Mucosa of descending colon (tissue), 3 donors: ENCODE data around the gene PLD1. TPM values are rescaled to one million over a fixed set of nuclear protein-coding genes. Genes with fewer than 3 reads are reported as not detected.
"Not testable (repeated sequence)": the region's sequence is repeated elsewhere in the genome, so short reads cannot be mapped to it uniquely, and the experiment has no call there.

Source experiments
- ATAC-seq: fragments of 200-7000 bp; cut with Tn5 transposase; one replicate; pipeline ENCODE4 v1.9.1; 2020; ENCODE audit warnings: mild to moderate bottlenecking, moderate library complexity
- DNase-seq, 3 donors: peaks; one replicate each; pipeline ENCODE4 v3.0.0-alpha.2; 2020
- H3K36me3 ChIP-seq: fragments of 200-600 bp; one replicate; pipeline ENCODE4 v1.8.0; 2021; ENCODE audit warnings: low read depth, mild to moderate bottlenecking
- H3K4me1 ChIP-seq: fragments of 200-600 bp; one replicate; pipeline ENCODE4 v1.8.0; 2021; ENCODE audit warnings: low read depth, mild to moderate bottlenecking
- H3K4me3 ChIP-seq: fragments of 200-600 bp; one replicate; pipeline ENCODE4 v1.8.0; 2021; ENCODE audit warnings: mild to moderate bottlenecking
- H3K9me3 ChIP-seq: fragments of 200-600 bp; one replicate; pipeline ENCODE4 v1.8.0; 2021; ENCODE audit warnings: mild to moderate bottlenecking
- intact Hi-C, 2 donors: fragments of 100-400 bp; cut with DNase I in 1 of 2; cut with micrococcal nuclease in 1 of 2; formaldehyde crosslinking; loops; one replicate each; pipeline versions ENCODE4 v1.11.0 to v1.11.1; 2022; cut with DNase I, micrococcal nuclease
- total RNA-seq, 3 donors: library from RNA; stranded (reverse); fragmentation: NEBNext Ultra II Directional in 2 of 3; extraction: Animal tissue kit (Norgen Biotek cat#: 25700) in 2 of 3; gene quantifications; one replicate each; pipeline versions ENCODE4 v1.2.1 to v1.2.4, GENCODE V29; 2021 to 2023
- TF ChIP-seq, protein P1 (sequence below): fragments of 200-600 bp; IDR thresholded peaks from one replicate; pipeline ENCODE4 v1.8.0; 2022; ENCODE audit warnings: antibody characterized with exemption, mild to moderate bottlenecking
- donor health status: DM: no; HTN: no; CAD: no; lungs with moderate emphysema.
- donor health status: DM: no; HTN: no; CAD: no.
- donor health status: DM: no; HTN: yes; CAD: no.

The PLD1 gene
- total RNA-seq, 3 donors from 2014 or later = 46.6 to 105 (median 65.1) TPM

DNA sequence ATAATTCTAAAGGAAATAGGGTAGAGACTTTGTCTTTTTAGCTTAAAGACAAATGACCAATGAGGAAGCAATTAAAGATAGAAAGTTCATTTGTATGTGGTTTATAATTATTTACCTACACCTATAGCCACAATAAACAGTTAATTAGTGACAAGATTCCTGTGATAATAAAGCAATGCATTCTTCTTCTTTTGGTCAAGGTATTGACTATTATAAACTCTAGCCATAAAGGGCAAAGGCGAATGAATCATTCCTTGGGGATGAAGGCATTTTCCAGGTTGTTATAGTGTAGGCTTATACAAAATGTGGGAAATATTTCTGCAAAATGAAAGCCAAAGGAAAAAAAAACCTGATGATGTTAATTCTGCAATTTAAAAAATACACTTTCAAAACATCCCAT is 115.4 kb downstream of the PLD1 start:
- ATAC-seq = peak; percentile 94

DNA sequence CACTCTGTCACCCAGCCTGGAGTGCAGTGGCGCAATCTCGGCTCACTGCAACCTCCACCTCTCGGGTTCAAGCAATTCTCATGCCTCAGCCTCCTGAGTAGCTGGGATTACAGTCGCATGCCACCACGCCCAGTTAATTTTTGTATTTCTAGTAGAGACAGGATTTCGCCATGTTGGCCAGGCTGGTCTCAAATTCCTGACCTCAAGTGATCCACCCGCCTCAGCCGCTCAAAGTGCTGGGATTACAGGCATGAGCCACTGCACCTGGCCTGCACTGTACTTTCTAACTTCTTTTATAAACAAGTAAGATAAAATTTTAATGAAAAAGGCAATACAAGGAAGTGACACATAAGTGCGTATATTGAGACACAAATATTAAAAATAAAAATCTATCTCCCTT is 117.7 kb downstream of the PLD1 start:
- intact Hi-C loops, H3K4me3 ChIP-seq, ATAC-seq, DNase-seq, H3K9me3 ChIP-seq, H3K36me3 ChIP-seq: not testable (repeated sequence)
- peaks cover 15% of the 10 kb centered on the region for H3K4me1 ChIP-seq

More for the DNA sequence above, 115.4 kb downstream of the PLD1 start:
- H3K9me3 ChIP-seq = no peaks in the 10 kb centered on the region
- no peak overlapping the region for H3K4me3 ChIP-seq
- no peak for DNase-seq
- intact Hi-C loops = no loop called here
- TF ChIP-seq, protein P1, sequence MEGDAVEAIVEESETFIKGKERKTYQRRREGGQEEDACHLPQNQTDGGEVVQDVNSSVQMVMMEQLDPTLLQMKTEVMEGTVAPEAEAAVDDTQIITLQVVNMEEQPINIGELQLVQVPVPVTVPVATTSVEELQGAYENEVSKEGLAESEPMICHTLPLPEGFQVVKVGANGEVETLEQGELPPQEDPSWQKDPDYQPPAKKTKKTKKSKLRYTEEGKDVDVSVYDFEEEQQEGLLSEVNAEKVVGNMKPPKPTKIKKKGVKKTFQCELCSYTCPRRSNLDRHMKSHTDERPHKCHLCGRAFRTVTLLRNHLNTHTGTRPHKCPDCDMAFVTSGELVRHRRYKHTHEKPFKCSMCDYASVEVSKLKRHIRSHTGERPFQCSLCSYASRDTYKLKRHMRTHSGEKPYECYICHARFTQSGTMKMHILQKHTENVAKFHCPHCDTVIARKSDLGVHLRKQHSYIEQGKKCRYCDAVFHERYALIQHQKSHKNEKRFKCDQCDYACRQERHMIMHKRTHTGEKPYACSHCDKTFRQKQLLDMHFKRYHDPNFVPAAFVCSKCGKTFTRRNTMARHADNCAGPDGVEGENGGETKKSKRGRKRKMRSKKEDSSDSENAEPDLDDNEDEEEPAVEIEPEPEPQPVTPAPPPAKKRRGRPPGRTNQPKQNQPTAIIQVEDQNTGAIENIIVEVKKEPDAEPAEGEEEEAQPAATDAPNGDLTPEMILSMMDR = no peak
- peaks cover 15% of the 10 kb centered on the region for H3K4me1 ChIP-seq
- no peaks in the 10 kb centered on the region for H3K36me3 ChIP-seq

DNA sequence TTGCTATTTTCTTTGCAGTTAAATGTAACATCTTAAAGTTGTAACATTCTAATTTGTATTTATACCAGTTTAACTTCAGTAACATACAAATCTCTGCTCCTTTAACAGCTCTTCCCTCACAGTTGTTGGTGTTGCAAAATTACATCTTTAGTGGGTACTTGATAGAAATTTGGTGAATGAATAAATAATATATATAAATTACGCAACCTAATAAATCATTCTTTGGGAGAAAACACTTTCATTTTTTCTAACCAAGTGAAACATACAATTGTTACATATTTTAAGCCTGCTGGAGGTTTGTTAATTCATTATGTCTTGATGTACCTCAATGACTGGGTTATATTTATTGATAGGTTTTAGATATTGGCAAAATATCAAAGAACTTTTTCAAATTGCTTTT is 118.8 kb downstream of the PLD1 start:
- ATAC-seq = no peak
- Histone ChIP-seq H3K36me3 (no peaks in the 10 kb centered on the region), H3K4me3 (no peak overlapping the region), H3K9me3 (no peaks in the 10 kb centered on the region), H3K4me1 (peaks cover 13% of the 10 kb centered on the region)
- intact Hi-C loops = no loop called here
- no peak for DNase-seq
- TF ChIP-seq, protein P1 = no peak

DNA sequence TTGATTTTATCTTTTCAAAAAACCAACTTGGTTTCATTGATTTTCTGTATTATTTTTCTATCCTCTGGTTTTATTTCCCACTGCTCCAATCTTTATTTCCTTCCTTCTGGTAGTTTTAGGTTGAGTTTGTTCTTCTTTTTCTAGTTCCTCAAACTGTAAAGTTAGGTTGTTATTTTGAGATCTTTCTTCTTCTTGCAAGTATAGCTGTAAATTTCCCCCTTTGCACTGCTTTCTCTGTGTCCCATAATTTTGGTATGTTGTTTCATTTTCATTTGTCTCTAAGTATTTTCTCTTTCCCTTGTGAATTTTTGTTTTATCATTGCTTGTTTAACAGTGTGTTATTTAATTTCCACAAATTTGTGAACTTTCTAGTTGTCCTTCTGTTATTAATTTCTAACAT is 120.0 kb downstream of the PLD1 start:
- DNase-seq = no peak

DNA sequence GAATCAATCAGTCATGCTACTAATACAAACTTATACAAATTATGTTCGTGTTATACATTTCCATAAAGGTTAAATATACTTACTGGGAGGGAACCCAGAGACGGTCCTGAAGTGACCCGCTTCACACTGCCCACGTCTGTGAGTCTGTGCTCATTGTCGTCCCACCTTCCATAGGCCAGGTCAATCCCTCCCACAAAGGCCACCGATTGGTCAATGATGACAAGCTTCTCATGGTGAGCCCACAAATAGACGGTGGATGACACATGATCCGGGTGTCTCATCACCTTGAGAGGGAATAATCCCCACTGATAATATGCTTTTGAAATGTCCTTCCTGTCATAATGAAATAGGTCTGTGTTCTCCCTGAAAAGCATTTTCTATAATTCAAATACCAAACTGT is 121.7 kb downstream of the PLD1 start:
- no peak for DNase-seq
- Histone ChIP-seq H3K4me3 (no peak overlapping the region), H3K36me3 (no peaks in the 10 kb centered on the region), H3K9me3 (no peaks in the 10 kb centered on the region), H3K4me1 (no peaks in the 10 kb centered on the region)
- ATAC-seq = no peak
- intact Hi-C loops = no loop called here
- TF ChIP-seq, protein P1 = no peak

More for the DNA sequence above, 120.0 kb downstream of the PLD1 start:
- Histone ChIP-seq H3K9me3 (no peaks in the 10 kb centered on the region), H3K4me1 (peaks cover under 1% of the 10 kb centered on the region), H3K36me3 (no peaks in the 10 kb centered on the region), H3K4me3 (no peak overlapping the region)
- intact Hi-C loops = no loop called here
- TF ChIP-seq, protein P1 = no peak
- no peak for ATAC-seq

DNA sequence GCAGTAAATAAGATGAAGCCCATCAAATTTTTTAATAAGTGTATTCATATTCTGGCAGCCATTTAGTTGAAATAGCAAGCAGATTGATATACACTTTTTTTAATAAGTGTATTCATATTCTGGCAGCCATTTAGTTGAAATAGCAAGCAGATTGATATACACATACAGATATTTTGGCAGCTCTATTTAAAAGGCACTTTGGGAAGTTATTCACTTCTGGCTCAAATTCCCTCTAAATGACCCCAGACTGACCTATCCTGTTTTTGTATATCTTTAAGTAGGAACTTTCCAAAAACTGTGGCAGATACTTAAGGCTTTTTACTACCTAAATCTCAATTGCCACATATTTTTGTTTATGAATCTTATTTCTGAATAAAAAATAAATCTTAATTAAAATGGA is 122.3 kb downstream of the PLD1 start:
- intact Hi-C loops = no loop called here
- DNase-seq = no peak
- H3K4me1 ChIP-seq = no peaks in the 10 kb centered on the region
- no peaks in the 10 kb centered on the region for H3K36me3 ChIP-seq
- TF ChIP-seq, protein P1 = no peak
- no peak overlapping the region for H3K4me3 ChIP-seq
- ATAC-seq = no peak
- H3K9me3 ChIP-seq = no peaks in the 10 kb centered on the region
